HFF-Myc (cell line): Measurements from ENCODE around the gene VSNL1.

Source experiments
- DNase-seq: peaks from one replicate; pipeline ENCODE4 v3.0.0-alpha.2; 2011; ENCODE audit warnings: low read depth; ENCODE audit errors: extremely low read depth
- H3K4me3 ChIP-seq: replicated peaks from 2 replicates; pipeline ENCODE4 v1.5.1; 2011; ENCODE audit warnings: low read depth, mild to moderate bottlenecking, control low read depth, low read length
- CTCF ChIP-seq: IDR thresholded peaks from 2 replicates; pipeline ENCODE4 v1.5.1; 2012; ENCODE audit warnings: mild to moderate bottlenecking, low read depth, low read length, control low read depth; ENCODE audit errors: missing control alignments

Gene VSNL1

GRCh38 chr2:17593841-17594491, 53.5 kb downstream of the VSNL1 start:
- no peak for DNase-seq
- H3K4me3 ChIP-seq = no peak overlapping the region
- TF ChIP-seq CTCF = no peak

- TF ChIP-seq CTCF = no peak
- no peak overlapping the region for H3K4me3 ChIP-seq
- DNase-seq = no peak
These were observed 54.3 kb downstream of the VSNL1 start for GRCh38 chr2:17594533-17595401.

GRCh38 chr2:17599617-17600016, 59.1 kb downstream of the VSNL1 start:
- no peak for DNase-seq
- no peak overlapping the region for H3K4me3 ChIP-seq
- no peak for TF ChIP-seq CTCF

- TF ChIP-seq CTCF = no peak
- DNase-seq = no peak
- no peak overlapping the region for H3K4me3 ChIP-seq
These were observed 60.2 kb downstream of the VSNL1 start for GRCh38 chr2:17600556-17601204.

GRCh38 chr2:17604050-17604449, 63.6 kb downstream of the VSNL1 start:
- no peak for DNase-seq
- TF ChIP-seq CTCF = no peak
- no peak overlapping the region for H3K4me3 ChIP-seq

GRCh38 chr2:17605696-17606095, 65.2 kb downstream of the VSNL1 start:
- H3K4me3 ChIP-seq = no peak overlapping the region
- no peak for DNase-seq
- TF ChIP-seq CTCF = no peak
